K562 (cell line): ENCODE data around the gene DCAF11. TPM values are rescaled to one million over a fixed set of nuclear protein-coding genes. Genes with fewer than 3 reads are reported as not detected.

ENCODE experiments used
- CBFB ChIP-seq: sonication (generic); formaldehyde crosslinking; IDR thresholded peaks from 2 replicates; pipeline ENCODE4 v1.4.0; 2020; ENCODE audit warnings: mild to moderate bottlenecking, missing genetic modification reagents
- HNRNPK ChIP-seq: fragments of 200-400 bp; formaldehyde crosslinking; IDR thresholded peaks from one replicate; pipeline ENCODE4 v1.6.1; 2018; ENCODE audit warnings: mild to moderate bottlenecking, low read depth, low read length; ENCODE audit not compliant: poor library complexity, severe bottlenecking
- NR4A1 ChIP-seq, 2 experiments: fragments of 250-450 bp in 1 of 2; fragments of 450-650 bp in 1 of 2; sonication (Bioruptor Pico) in 1 of 2; IDR thresholded peaks; 2 replicates each; pipeline versions ENCODE4 v1.4.0 to v1.6.1; 2016 to 2020; ENCODE audit warnings: mild to moderate bottlenecking in 2 of 2, missing compliant biosample characterization in 1 of 2, missing genetic modification characterization in 1 of 2, moderate library complexity in 1 of 2
- SAP30 ChIP-seq: fragments of 200-600 bp; sonication (generic); IDR thresholded peaks from 2 replicates; pipeline ENCODE4 v1.6.1; 2012; ENCODE audit warnings: borderline replicate concordance, low read depth, mild to moderate bottlenecking, moderate library complexity, low read length, control low read depth, inconsistent platforms; ENCODE audit not compliant: insufficient read depth, poor library complexity, severe bottlenecking
- SMAD4 ChIP-seq: fragments of 250-450 bp; sonication (Bioruptor Pico); conservative IDR thresholded peaks from 2 replicates; pipeline ENCODE4 v1.8.0; 2021; ENCODE audit warnings: inconsistent platforms, mild to moderate bottlenecking, moderate library complexity
- polyA plus RNA-seq, 8 experiments: library from polyadenylated mRNA; depleted of rRNA in 4 of 8; stranded (reverse) in 5 of 8; unstranded in 3 of 8; fragments of >200 nt; fragmentation: Nextera tagmentation in 2 of 8; fragmentation: Illumina TruSeq in 1 of 8; extraction: Ambion mirVana in 2 of 8; extraction: Trizol in 1 of 8; gene quantifications; 2 replicates each; pipeline versions ENCODE4 v1.2.1 to v1.2.3, GENCODE V29; 2011 to 2014; ENCODE audit warnings: inconsistent platforms in 1 of 8, missing spikeins in 1 of 8
- total RNA-seq, 7 experiments: library from RNA; depleted of rRNA in 6 of 7; stranded (reverse); fragments of >200 nt in 6 of 7; fragmentation: Illumina TruSeq in 2 of 7; extraction: Trizol in 2 of 7; gene quantifications; 2 replicates each; pipeline versions ENCODE4 v1.2.1 to v1.2.3, GENCODE V29; 2011 to 2021; ENCODE audit warnings: low replicate concordance in 1 of 7
- TF ChIP-seq, protein P1 (sequence below): fragments of 200-800 bp; sonication (Bioruptor generic); IDR thresholded peaks from 2 replicates; pipeline ENCODE4 v1.6.1; 2016; ENCODE audit warnings: missing genetic modification characterization, missing compliant biosample characterization
- TF ChIP-seq, protein P2 (sequence below), 2 experiments: fragments of 450-650 bp in 1 of 2; sonication (generic) in 1 of 2; formaldehyde crosslinking; conservative IDR thresholded peaks; 2 replicates each; pipeline versions ENCODE4 v1.4.0 to v1.8.1; 2020 to 2022; ENCODE audit warnings: mild to moderate bottlenecking in 1 of 2, missing genetic modification reagents in 1 of 2
- TF ChIP-seq, protein P3 (sequence below): fragments of 250-450 bp; sonication (Bioruptor Pico); IDR thresholded peaks from 2 replicates; pipeline ENCODE4 v1.8.0; 2021; ENCODE audit warnings: borderline replicate concordance, mild to moderate bottlenecking, moderate library complexity; ENCODE audit not compliant: poor library complexity, severe bottlenecking

Gene DCAF11
- total and polyA plus RNA-seq, 9 of the 15 experiments (the other 6 are each of a cell fraction or from before 2014, with no cell fraction given) = 8.5 to 46.2 (median 36.4) TPM

GRCh38 chr14:24108336-24108874, 6.2 kb upstream of the DCAF11 start (continued):
- TF ChIP-seq, protein P1, sequence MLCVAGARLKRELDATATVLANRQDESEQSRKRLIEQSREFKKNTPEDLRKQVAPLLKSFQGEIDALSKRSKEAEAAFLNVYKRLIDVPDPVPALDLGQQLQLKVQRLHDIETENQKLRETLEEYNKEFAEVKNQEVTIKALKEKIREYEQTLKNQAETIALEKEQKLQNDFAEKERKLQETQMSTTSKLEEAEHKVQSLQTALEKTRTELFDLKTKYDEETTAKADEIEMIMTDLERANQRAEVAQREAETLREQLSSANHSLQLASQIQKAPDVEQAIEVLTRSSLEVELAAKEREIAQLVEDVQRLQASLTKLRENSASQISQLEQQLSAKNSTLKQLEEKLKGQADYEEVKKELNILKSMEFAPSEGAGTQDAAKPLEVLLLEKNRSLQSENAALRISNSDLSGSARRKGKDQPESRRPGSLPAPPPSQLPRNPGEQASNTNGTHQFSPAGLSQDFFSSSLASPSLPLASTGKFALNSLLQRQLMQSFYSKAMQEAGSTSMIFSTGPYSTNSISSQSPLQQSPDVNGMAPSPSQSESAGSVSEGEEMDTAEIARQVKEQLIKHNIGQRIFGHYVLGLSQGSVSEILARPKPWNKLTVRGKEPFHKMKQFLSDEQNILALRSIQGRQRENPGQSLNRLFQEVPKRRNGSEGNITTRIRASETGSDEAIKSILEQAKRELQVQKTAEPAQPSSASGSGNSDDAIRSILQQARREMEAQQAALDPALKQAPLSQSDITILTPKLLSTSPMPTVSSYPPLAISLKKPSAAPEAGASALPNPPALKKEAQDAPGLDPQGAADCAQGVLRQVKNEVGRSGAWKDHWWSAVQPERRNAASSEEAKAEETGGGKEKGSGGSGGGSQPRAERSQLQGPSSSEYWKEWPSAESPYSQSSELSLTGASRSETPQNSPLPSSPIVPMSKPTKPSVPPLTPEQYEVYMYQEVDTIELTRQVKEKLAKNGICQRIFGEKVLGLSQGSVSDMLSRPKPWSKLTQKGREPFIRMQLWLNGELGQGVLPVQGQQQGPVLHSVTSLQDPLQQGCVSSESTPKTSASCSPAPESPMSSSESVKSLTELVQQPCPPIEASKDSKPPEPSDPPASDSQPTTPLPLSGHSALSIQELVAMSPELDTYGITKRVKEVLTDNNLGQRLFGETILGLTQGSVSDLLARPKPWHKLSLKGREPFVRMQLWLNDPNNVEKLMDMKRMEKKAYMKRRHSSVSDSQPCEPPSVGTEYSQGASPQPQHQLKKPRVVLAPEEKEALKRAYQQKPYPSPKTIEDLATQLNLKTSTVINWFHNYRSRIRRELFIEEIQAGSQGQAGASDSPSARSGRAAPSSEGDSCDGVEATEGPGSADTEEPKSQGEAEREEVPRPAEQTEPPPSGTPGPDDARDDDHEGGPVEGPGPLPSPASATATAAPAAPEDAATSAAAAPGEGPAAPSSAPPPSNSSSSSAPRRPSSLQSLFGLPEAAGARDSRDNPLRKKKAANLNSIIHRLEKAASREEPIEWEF = no peak
- TF ChIP-seq NR4A1 (CRISPR knock-in tag; IDR thresholded peaks at IDR 0.05) = no peak
- TF ChIP-seq NR4A1 (tag; IDR thresholded peaks at IDR 0.05) = no peak
- TF ChIP-seq, protein P2, sequence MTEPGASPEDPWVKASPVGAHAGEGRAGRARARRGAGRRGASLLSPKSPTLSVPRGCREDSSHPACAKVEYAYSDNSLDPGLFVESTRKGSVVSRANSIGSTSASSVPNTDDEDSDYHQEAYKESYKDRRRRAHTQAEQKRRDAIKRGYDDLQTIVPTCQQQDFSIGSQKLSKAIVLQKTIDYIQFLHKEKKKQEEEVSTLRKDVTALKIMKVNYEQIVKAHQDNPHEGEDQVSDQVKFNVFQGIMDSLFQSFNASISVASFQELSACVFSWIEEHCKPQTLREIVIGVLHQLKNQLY (CRISPR knock-in tag; conservative IDR thresholded peaks at IDR 0.05) = no peak
- TF ChIP-seq SMAD4 = no peak
- no peak for TF ChIP-seq SAP30
- TF ChIP-seq, protein P3, sequence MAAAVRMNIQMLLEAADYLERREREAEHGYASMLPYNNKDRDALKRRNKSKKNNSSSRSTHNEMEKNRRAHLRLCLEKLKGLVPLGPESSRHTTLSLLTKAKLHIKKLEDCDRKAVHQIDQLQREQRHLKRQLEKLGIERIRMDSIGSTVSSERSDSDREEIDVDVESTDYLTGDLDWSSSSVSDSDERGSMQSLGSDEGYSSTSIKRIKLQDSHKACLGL (CRISPR knock-in tag) = no peak
- TF ChIP-seq CBFB (CRISPR knock-in tag) = no peak
- TF ChIP-seq HNRNPK = no peak
